Prostate gland (tissue), 2 donors: ENCODE measurements around the gene SORBS1.

Experiments
- CTCF ChIP-seq, 4 experiments: fragments of 200-600 bp in 2 of 4; fragments of 450-650 bp in 2 of 4; sonication (generic) in 2 of 4; IDR thresholded peaks; 1 replicate in 3 of 4; 2 replicates in 1 of 4; pipeline ENCODE4 v1.5.1; 2016 to 2019; ENCODE audit warnings: antibody characterized with exemption in 4 of 4, mild to moderate bottlenecking in 2 of 4, moderate library complexity in 2 of 4
- POLR2A ChIP-seq: fragments of 450-650 bp; IDR thresholded peaks from one replicate; pipeline ENCODE4 v1.6.1; 2016; ENCODE audit warnings: antibody characterized with exemption, mild to moderate bottlenecking
- POLR2AphosphoS5 ChIP-seq: sonication (generic); formaldehyde crosslinking; IDR thresholded peaks from one replicate; pipeline ENCODE4 v1.6.1; 2017; ENCODE audit warnings: antibody characterized with exemption

- TF ChIP-seq CTCF (IDR thresholded peaks at IDR 0.05) (no peak), POLR2AphosphoS5 (no peak), POLR2A (no peak)
Measured at GRCh38 chr10:95542330-95542729, 18.8 kb downstream of the SORBS1 start.
